Measurements from ENCODE around the gene VPS54. TPM values are rescaled to one million over a fixed set of nuclear protein-coding genes. Genes with fewer than 3 reads are reported as not detected.
"Not testable (repeated sequence)": the region's sequence is repeated elsewhere in the genome, so short reads cannot be mapped to it uniquely, and the experiment has no call there.

The VPS54 gene
- total RNA-seq, 1 experiment from 2014 or later = 19.5 TPM

DNA sequence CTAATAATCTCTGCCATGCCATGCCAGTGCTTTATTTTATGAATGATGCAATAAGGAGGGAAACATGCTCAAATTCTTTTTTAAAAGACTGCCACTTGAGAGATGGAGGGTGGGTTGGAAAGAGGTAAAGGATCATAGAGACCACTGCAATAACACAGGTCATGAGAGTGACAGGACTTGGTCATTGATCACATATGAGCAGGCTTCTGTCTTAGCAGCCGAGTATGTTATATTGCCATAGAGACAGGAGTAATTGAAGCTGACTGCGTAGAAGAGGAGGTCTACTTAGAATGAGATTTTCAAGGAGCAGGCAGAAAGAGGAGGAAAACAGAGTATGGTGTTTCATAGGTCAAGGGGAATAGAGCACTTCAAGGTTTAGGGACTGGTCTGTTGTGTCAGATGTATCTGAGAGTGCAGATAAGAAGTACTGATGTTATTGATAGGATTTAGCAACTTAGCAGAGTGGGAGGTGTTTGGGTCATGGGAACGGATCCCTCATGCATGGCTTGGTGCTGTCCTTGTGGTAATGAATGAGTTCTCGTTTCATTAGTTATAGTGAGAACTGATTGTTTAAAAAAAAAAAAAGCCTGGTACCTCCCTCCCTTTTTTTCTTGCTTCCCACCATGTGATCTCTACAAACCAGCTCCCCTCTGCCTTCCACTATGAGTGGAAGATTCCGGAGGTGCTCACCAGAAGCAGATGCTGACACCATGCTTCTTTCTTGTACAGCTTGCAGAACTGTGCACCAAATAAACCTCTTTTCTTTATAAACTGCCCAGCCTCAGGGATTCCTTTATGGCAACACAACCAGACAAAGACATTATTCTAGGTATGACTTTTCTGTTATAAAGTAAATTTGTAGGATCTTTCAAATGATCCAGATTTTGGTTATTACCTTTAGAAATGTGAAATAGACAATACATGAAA is 144.8 kb downstream of the VPS54 start:
- DNase-seq (ENCODE audit: low read depth) = no peak

- DNase-seq (ENCODE audit: low read depth) = no peak
Observed at GRCh38 chr2:63872571-63873328, 146.5 kb downstream of the VPS54 start.

DNA sequence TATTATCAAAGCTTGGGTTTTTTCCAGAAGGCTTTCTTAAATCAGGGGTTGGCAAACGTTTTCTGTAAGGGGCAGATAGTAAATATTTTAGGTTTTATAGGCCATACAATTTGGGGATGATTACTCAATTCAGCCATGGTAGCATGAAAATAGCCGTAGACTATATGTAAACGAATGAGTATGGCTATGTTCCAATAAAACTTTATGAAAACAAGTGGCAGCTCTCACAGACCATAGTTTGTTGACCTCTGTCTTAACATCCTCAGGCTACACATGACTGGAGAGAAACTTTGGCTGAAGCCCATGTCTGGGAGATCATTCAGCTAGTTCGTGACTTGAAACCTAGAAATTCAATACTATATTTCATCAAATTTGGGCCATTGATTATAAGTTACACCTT is 147.4 kb downstream of the VPS54 start:
- peak; percentile 12 for DNase-seq (ENCODE audit: low read depth)

- no peak for DNase-seq (ENCODE audit: low read depth)
Observed at GRCh38 chr2:63870679-63871078, 148.5 kb downstream of the VPS54 start.

DNA sequence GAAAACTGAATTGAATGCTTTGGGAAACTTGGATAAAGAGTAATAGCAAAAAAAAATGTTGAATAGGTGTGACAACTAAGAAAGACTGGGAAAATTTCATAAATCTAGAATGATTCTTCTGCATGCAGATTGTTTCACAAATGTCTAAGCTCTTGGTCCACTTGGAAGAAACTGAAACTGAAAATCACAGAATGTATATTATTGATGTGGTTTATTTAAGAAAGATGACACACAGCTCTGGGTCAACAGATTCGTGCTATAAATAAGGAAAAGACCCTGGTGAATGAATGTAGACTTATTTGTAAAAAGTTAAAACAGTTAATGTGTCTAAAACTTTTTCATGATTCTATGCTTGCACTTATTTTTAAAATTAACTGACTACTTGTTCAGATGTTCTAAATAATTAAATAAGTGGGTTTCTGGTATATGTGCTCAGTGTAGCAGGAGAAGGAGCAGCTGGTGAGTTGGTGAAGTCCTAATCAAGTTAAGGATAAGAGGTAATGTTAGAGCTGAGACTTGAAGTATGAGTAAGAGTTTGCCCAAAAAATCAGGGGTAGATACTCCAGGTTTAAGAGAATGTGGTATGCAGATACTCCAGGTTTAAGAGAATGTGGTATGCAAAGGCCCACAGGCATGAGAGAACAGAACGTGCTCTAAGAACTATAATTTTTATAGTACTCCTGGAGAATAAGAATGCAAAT is 153.1 kb downstream of the VPS54 start:
- no peak for DNase-seq (ENCODE audit: low read depth)

DNA sequence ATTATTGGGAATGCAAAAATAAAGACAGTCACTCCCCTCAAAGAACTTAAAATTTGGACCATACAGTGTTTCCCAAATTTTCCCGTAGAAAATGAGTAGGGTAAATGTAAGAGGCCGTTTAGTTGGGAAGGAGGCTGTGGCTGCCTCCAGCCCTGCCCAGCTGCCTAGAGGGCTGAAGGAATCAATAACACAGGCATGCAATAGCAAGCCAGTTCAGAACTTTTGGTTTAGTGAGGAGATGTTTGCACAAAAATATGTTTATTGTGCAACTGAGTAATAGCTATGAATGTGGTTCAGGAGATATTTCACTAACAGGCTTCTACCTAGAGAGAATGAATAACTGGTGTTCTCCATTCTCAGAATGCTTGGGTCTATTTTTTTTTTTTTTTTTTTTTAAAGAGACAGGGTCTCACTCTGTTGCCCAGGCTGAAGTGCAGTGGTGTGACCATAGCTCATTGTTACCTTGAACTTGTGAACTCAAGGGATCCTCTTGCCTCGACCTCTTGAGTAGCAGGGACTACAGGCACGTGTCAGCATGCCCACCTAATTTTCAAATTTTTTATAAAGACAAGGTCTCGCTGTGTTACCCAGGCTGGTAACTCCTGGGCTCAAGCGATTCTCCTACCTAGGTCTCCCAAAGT is 153.9 kb downstream of the VPS54 start:
- DNase-seq (ENCODE audit: low read depth) = no peak

DNA sequence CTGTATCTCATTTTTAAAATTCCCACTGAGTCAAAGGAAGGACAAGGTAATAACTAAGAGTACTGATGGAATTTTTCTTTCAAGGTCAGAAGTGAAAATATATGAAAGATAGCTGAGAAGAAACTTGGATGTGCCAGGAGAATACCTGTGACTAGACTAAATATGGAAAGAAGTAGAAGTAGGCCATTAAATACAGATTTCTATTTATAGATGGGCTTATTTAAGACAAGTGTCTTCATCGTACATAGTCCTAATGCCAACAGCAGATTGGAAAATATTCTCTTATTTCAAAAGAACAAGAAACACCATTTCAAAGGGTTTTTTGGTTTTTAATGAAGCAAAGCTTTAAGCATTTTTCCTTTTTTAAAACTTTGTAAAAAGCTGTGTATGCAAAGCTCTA is 155.5 kb downstream of the VPS54 start:
- no peak for DNase-seq (ENCODE audit: low read depth)

GRCh38 chr2:63862806-63863205 is 156.4 kb downstream of the VPS54 start:
- peak; percentile 86 for DNase-seq (ENCODE audit: low read depth)

DNA sequence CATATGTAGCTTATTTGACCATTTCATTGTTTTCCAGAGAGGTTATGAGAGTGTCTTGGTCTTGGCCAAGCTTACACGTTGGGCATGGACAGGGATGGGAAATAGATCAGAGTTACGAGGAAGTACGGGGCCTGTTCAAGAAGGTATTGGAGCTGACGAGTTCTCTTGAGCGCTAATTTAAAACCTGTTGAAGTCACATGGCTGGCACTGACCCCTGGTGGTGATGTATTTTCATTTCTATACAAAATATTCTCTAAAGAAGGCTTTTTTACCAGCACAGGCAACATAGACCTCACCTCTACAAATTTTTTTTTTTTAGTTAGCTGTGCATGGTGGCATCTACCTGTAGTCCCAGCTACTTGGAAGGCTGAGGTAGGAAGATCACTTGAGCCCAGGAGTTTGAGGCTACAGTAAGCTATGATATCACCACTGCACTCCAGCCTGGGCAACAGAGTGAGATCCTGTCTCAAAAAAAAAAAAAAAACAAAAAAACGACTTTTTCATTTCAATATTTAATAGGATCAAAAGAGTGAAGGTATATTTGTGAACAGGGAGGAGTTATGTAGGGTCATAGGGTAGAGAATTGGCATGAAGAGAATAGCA is 157.9 kb downstream of the VPS54 start:
- peak; percentile 22 for DNase-seq (ENCODE audit: low read depth)

GRCh38 chr2:63858291-63858690 is 160.9 kb downstream of the VPS54 start:
- no peak for DNase-seq (ENCODE audit: low read depth)

DNA sequence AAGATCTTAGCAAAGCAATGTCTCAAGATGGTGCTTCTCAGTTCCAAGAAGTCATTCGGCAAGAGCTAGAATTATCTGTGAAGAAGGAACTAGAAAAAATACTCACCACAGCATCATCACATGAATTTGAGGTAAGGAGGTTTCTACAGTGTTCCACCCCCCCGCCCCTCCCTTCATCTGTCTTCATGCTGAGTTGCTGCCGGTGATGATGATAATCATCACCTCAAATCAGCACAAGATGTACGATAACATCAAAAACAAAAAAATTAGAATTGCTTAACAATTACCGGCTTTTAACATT is 163.0 kb downstream of the VPS54 start:
- no peak for DNase-seq (ENCODE audit: low read depth)

GRCh38 chr2:63855418-63856302 is 163.6 kb downstream of the VPS54 start:
- no peak for DNase-seq (ENCODE audit: low read depth)

DNA sequence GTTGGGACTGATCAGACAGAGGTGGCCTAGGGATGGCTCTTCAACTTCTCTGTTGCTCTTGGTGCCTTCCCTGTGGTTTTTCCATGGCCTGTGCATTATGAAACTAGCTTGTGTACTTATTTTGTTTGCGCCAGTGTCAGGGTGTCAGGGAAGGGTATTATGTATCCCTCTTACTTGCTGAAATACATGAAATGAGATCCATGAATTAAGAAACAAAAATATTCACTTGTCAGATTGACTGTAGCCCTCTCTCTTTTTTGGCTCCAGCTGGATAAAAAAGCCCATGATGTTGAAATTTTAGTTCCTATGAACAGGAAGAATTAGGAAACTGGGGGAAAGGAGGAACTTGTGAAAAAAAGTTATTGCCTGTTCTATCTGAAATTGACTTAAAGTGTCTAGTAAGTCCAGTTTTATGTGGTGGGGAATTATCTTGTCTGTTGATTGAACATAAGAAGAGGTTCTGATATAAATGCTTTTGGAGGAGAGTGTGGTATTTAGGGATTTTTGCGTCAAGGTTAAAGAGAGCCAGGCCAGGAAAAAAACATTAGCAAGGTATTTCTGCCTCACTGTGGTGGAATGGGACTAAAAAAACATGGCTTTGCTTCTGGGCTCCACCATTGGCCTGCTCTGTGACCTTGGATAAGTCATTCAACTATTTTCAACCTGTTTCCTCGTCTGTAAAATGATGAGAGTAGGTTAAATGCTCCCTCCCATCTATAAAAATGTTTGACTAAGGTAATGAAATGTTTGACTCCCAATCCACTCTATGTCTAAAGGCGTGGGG is 165.5 kb downstream of the VPS54 start:
- no peak for DNase-seq (ENCODE audit: low read depth)

DNA sequence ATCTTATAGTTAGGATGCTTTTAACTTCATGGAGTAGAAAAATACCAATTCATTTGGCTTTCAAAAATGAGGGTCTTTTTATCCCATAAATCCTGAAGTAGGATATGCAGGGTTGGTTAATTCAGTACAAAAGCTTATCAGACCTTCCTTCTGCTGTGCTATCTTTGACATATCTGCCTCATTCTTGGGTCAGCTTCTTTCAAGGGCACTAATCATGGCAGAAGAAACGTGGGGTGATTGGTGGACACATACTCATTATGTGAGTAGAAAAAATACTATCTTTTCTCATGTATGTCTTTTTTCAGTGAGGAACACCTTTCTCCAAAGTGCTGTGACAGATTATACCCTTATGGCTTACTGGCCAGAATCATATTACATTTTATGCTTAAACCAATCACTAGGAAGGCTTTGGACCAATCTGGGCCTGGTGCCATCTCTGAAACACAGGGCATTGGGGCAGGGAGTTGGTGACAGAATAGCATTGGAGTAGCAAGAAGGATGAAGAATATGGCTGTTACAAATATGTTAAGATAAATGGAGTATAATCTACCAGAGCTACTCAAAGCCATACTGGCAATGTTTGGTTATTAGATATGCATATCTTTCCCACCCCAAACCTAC is 167.4 kb downstream of the VPS54 start:
- DNase-seq (ENCODE audit: low read depth) = peak; percentile 27

GRCh38 chr2:63850649-63851048 is 168.6 kb downstream of the VPS54 start:
- no peak for DNase-seq (ENCODE audit: low read depth)

- DNase-seq (ENCODE audit: low read depth) = no peak
Observed at GRCh38 chr2:63850204-63850571, 169.0 kb downstream of the VPS54 start.

DNA sequence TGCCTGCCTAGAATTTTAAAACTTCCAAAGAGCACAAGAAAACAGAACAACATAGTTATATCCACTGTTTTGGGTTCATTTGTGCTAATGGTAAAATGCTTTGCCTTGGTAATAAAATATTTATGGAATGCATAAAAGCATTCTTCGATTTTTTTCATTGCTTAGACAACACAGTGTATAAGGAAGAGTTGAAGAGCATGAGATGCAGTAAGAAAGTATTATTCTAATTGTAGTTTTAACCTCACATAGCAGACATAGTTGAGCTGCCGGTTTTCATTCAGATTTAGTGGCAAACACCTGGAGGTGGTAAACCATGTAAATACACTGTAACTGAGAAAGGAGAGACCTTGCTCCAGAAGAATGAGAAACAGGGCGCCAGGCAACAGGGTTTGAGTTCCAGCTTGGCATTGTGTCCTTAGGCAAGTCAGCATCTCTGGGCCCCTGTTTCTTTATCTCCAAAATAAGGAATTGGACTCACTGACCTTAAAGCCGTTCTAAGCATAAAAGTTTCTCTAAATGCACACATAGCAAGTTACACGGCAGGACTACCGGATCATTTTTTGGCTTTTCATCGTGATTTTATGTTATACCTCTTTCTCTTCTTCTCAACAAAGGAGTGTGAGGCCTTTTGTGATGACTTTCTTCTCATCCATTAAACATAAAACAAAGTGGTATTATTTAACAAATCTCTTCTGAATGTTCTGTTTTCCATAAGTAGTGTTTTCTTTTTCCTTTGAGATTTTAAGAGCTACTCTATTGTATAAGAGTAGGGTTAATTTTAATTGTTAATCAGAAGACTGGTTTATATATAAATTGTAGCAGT is 169.6 kb downstream of the VPS54 start:
- no peak for DNase-seq (ENCODE audit: low read depth)

GRCh38 chr2:63847571-63847970 is 171.7 kb downstream of the VPS54 start:
- DNase-seq (ENCODE audit: low read depth) = not testable (repeated sequence)

Data from M059J (cell line).